Choroid plexus epithelial cell (primary cell): ENCODE results near the gene S100A16.

ENCODE experiments used
- DNase-seq: peaks from one replicate; pipeline ENCODE4 v3.0.0-alpha.2; 2010; ENCODE audit warnings: low read depth
- H3K4me3 ChIP-seq: 2 replicates; pipeline ENCODE4 v1.5.1; 2011; ENCODE audit warnings: low read depth, mild to moderate bottlenecking, control low read depth, low read length, moderate library complexity
- CTCF ChIP-seq: conservative IDR thresholded peaks from 2 replicates; pipeline ENCODE4 v1.5.1; 2011; ENCODE audit warnings: low read depth, mild to moderate bottlenecking, control low read depth, inconsistent platforms, low read length, moderate library complexity

S100A16 gene

GRCh38 chr1:153638261-153638660 is 25.3 kb upstream of the S100A16 start:
- DNase-seq: no peak

GRCh38 chr1:153636312-153636711 is 23.4 kb upstream of the S100A16 start:
- TF ChIP-seq CTCF: no peak
- no peak for DNase-seq
- H3K4me3 ChIP-seq: no peak overlapping the region

More at GRCh38 chr1:153638261-153638660, 25.3 kb upstream of the S100A16 start:
- H3K4me3 ChIP-seq: no peak overlapping the region
- no peak for TF ChIP-seq CTCF

GRCh38 chr1:153635872-153636271 is 22.9 kb upstream of the S100A16 start:
- no peak for TF ChIP-seq CTCF
- no peak for DNase-seq
- H3K4me3 ChIP-seq: peak overlapping the region; percentile 16

- H3K4me3 ChIP-seq: peak within 1 kb of the TSS; percentile 100
- peak; percentile 99 for DNase-seq
- no peak for TF ChIP-seq CTCF
Observed at GRCh38 chr1:153633754-153634665, 21.1 kb upstream of the S100A16 start, which contains the start of gene CHTOP. Gene CHTOP (plus strand): TSS chr1:153634066. CDS start chr1:153636589, 2,523 bp downstream.

GRCh38 chr1:153633161-153633753 is 20.3 kb upstream of the S100A16 start:
- no peak for DNase-seq
- no peak for TF ChIP-seq CTCF
- H3K4me3 ChIP-seq: peak overlapping the region; percentile 42

GRCh38 chr1:153631047-153632022 is 18.4 kb upstream of the S100A16 start:
- no peak for TF ChIP-seq CTCF
- no peak for DNase-seq
- H3K4me3 ChIP-seq: no peak overlapping the region
